CD1c-positive myeloid dendritic cell (primary cell): ENCODE measurements around the gene MTUS2.

Experiments
- DNase-seq: peaks from one replicate; pipeline ENCODE4 v3.0.0-alpha.2; 2016; ENCODE audit errors: extremely low spot score

MTUS2 gene

GRCh38 chr13:29106651-29107050, 286.5 kb downstream of the MTUS2 start:
- DNase-seq: no peak

DNA sequence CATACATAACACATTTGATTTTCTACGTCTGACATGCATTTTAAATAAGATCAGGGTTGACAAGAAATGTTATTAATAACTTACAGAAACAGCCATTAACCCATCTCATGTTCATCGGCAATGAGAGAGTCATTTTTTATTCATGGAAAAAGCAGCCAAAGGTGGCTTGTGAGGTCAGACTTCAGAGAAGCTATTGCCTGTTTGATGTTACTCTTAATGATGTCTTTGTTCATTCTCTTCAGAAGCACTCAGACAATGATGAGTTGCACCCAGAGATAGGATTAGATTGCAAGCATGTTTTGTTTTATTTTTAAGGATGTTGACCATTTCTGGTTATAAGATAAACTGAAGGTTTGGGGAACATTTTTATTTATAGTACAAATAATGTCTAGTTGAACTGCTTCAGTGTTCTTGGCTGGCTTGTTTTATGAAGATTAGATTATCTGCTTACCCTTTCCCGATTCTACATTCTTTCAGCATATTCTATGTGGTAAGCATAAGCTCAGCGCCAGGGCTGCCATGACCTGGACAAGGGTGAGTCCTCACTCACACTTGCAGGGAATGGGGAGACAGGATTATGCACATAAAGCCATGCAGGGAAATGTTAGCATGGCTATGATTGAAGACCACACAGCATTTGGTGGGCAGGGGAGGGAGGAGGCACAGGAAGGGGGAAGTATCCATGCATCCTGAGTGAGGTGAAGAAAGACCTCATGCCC, 288.1 kb downstream of the MTUS2 start:
- DNase-seq: no peak

GRCh38 chr13:29109987-29110386, 289.8 kb downstream of the MTUS2 start:
- no peak for DNase-seq

- no peak for DNase-seq
Measured at GRCh38 chr13:29111446-29111845, 291.3 kb downstream of the MTUS2 start.

GRCh38 chr13:29115842-29116241, 295.7 kb downstream of the MTUS2 start:
- no peak for DNase-seq

DNA sequence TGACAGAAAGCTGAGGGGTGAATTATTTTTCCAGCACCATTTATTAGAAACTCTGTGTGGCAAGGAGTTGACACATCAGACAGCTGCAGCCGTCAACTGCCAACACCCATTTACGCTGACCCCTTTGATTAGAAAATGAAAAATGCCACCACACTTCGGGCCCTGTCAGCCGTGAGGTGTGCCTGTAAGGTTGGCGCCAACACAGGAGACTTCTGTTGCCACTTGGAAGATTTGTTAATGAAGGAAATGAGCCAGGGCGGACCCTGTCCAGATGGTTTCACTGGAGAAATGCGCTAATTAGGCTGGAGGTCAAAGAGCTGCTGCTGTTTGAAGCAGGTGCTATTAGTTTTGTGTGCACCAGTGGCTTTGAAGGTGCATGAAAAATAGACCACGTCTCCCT, 297.5 kb downstream of the MTUS2 start:
- no peak for DNase-seq

DNA sequence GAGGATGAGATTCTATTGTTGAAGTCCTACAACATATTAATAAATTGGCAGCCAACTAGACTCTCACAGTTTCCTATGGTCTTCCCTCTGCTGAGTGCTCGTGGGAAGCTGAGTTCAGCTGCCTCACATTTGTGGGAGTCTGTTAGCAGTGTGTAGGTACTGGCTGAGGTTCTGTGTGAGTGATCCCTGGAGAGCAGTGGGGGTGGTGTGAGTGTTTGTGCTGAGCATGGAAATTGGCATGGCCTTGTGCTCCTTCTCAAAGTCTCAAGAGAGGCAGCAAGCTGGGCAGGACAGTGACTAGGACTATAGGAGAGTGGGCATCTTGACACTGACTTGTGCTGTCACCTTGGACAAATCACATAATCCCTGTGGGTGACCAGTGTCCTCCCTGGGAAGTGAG, 298.3 kb downstream of the MTUS2 start:
- no peak for DNase-seq

- no peak for DNase-seq
Measured at GRCh38 chr13:29125191-29125933, 305.2 kb downstream of the MTUS2 start.

GRCh38 chr13:29125934-29126424, 305.8 kb downstream of the MTUS2 start:
- peak; percentile 71 for DNase-seq

- DNase-seq: no peak
Measured at GRCh38 chr13:29129616-29130015, 309.5 kb downstream of the MTUS2 start.

- no peak for DNase-seq
Measured at GRCh38 chr13:29131159-29131558, 311.0 kb downstream of the MTUS2 start.

GRCh38 chr13:29131881-29132668, 311.9 kb downstream of the MTUS2 start:
- DNase-seq: peak; percentile 46

DNA sequence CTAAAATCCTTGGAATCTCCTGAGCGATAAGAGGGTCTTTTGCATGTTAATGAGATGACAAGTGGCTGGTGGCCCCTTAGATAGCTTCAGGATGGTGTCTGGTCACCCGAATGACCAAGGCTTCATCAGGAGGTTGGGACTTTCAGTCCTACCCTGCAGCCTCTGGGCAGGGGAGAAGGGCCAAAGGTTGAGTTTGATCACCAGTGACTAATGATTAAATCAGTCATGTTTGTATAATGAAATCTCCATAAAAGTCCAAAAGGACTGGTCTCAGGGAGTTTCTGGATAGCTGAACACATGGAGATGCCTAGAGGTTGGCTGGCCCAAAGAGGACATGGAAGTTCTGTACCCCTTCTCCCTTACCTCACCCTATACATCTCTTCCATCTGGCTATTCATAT, 316.2 kb downstream of the MTUS2 start:
- DNase-seq: no peak

- DNase-seq: no peak
Measured at GRCh38 chr13:29137016-29137415, 316.9 kb downstream of the MTUS2 start.

- DNase-seq: no peak
Measured at GRCh38 chr13:29137995-29138394, 317.9 kb downstream of the MTUS2 start.

DNA sequence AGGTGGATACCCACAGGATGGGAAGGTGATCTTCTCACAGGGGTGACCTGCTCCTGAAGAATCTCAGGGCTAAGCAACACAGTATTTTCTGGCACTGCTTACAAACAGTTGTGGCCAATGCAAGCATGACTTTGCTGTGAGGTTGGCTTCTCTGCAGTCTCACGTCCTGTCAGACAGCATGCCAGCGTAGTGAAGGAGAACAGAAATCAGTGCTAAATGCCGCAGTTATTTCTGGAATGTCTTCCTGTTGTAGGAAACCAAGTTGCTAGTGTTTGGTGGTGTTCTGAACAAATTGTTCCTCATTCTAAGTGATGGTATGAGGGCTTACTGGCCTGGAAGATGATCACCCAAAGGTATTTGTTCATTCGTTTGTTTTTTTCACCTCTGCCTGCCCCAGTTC, 320.1 kb downstream of the MTUS2 start:
- DNase-seq: no peak

- no peak for DNase-seq
Measured at GRCh38 chr13:29143847-29144246, 323.7 kb downstream of the MTUS2 start.

- no peak for DNase-seq
Measured at GRCh38 chr13:29154390-29154789, 334.3 kb downstream of the MTUS2 start.

- DNase-seq: no peak
Measured at GRCh38 chr13:29156136-29156535, 336.0 kb downstream of the MTUS2 start.

DNA sequence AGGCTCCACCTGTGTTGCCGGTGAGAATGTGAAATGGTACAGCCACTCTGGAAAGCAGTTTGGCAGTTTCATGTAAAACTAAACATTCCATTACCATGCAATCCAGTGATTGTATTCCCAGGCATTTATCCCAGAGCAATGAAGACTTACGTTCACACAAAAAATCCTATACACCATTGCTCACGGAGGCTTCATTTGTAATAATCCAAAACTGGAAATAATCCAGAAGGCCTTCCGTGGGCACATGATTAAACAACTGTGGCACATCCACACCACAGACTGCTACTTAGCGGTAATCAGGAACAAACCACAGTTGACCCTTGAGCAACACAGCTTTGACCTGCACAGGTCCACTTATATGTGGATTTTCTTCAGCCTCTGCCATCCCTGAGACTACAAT, 339.7 kb downstream of the MTUS2 start:
- no peak for DNase-seq

DNA sequence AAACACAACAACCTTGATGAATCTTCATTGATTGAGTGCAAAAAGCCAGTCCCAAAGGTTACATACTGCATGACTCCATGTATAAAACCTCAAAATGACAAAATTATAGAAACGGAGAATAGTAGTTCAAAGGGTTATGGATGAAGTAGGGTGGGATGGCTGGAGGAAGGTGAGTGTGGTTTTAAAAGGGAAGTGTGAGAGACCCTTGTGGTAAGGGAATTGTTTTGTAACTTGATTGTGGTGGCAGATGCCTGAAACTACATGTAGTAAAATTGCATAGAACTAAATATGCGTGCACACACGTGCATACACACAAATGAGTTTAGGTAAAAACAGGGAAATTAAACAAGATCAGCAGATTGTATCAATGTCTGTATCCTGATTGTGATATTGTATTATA, 340.7 kb downstream of the MTUS2 start:
- DNase-seq: no peak

DNA sequence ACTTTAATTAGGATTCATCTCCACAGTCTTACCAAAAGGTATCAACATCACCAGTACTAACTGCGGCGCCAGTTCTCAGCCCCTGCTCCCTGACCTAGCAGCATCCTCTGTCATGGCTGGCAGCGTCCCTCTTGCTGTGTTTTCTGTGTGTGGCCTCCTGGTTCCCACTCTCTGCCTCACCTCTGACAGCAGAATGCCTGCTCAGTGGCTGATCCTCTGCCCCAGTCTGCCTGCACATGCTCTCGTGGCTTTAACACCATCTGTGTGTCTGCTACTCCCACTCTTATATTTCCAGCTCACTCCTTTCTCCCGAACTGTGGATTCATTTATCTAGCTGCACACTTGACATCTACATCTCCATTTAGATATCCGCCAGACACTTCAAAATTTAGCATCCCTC, 341.5 kb downstream of the MTUS2 start:
- DNase-seq: no peak
